NCI-H2029 (cell line): Measurements from ENCODE around the gene TCF7L1.
"Not testable (repeated sequence)": the region's sequence is repeated elsewhere in the genome, so short reads cannot be mapped to it uniquely, and the experiment has no call there.

Source experiments
- DNase-seq: peaks from one replicate; lab custom pipeline; 2025; lab: John Stamatoyannopoulos, UW

TCF7L1 gene

GRCh38 chr2:85132397-85132796 is 795 bp upstream of the TCF7L1 start:
- DNase-seq, result no peak

GRCh38 chr2:85133751-85134254 is 611 bp downstream of the TCF7L1 start:
- DNase-seq, result no peak

- no peak for DNase-seq
These were observed 1.2 kb downstream of the TCF7L1 start for GRCh38 chr2:85134255-85134895.

GRCh38 chr2:85134896-85135659 is 1.9 kb downstream of the TCF7L1 start:
- DNase-seq, result no peak

- no peak for DNase-seq
These were observed 2.4 kb downstream of the TCF7L1 start for GRCh38 chr2:85135660-85135914.

GRCh38 chr2:85137156-85137555 is 4.0 kb downstream of the TCF7L1 start:
- DNase-seq, result no peak

- no peak for DNase-seq
These were observed 10.4 kb downstream of the TCF7L1 start for GRCh38 chr2:85143463-85144082.

GRCh38 chr2:85145116-85145820 is 12.1 kb downstream of the TCF7L1 start:
- DNase-seq, result no peak

- DNase-seq, result no peak
These were observed 15.0 kb downstream of the TCF7L1 start for GRCh38 chr2:85148190-85148589.

GRCh38 chr2:85151026-85151425 is 17.8 kb downstream of the TCF7L1 start:
- no peak for DNase-seq

GRCh38 chr2:85152895-85153294 is 19.7 kb downstream of the TCF7L1 start:
- no peak for DNase-seq

GRCh38 chr2:85154048-85154753 is 21.0 kb downstream of the TCF7L1 start:
- no peak for DNase-seq

- not testable (repeated sequence) for DNase-seq
These were observed 21.9 kb downstream of the TCF7L1 start for GRCh38 chr2:85155082-85155481.

GRCh38 chr2:85156153-85156552 is 23.0 kb downstream of the TCF7L1 start:
- no peak for DNase-seq

- DNase-seq, result no peak
These were observed 23.4 kb downstream of the TCF7L1 start for GRCh38 chr2:85156619-85157018.

- DNase-seq, result no peak
These were observed 24.2 kb downstream of the TCF7L1 start for GRCh38 chr2:85157345-85157744.

GRCh38 chr2:85158559-85159273 is 25.5 kb downstream of the TCF7L1 start:
- DNase-seq, result no peak

GRCh38 chr2:85159589-85159988 is 26.4 kb downstream of the TCF7L1 start:
- no peak for DNase-seq

GRCh38 chr2:85160966-85161960 is 28.1 kb downstream of the TCF7L1 start:
- DNase-seq, result no peak

- DNase-seq, result no peak
These were observed 29.6 kb downstream of the TCF7L1 start for GRCh38 chr2:85162746-85163301.
